NCI-H146 treated with DMSO at 0.1 percent for 48 hours (cell line): ENCODE measurements around the gene NET1.
"Not testable (repeated sequence)": the region's sequence is repeated elsewhere in the genome, so short reads cannot be mapped to it uniquely, and the experiment has no call there.

ENCODE experiments used
- DNase-seq: peaks from one replicate; lab custom pipeline; 2025; ENCODE audit not compliant: unreplicated experiment; lab: John Stamatoyannopoulos, UW

Gene NET1

GRCh38 chr10:5399332-5399731, 13.0 kb upstream of the NET1 start:
- DNase-seq: no peak

GRCh38 chr10:5400468-5401240, 11.7 kb upstream of the NET1 start:
- peak; percentile 38 for DNase-seq

GRCh38 chr10:5402798-5403197, 9.6 kb upstream of the NET1 start:
- no peak for DNase-seq

DNA sequence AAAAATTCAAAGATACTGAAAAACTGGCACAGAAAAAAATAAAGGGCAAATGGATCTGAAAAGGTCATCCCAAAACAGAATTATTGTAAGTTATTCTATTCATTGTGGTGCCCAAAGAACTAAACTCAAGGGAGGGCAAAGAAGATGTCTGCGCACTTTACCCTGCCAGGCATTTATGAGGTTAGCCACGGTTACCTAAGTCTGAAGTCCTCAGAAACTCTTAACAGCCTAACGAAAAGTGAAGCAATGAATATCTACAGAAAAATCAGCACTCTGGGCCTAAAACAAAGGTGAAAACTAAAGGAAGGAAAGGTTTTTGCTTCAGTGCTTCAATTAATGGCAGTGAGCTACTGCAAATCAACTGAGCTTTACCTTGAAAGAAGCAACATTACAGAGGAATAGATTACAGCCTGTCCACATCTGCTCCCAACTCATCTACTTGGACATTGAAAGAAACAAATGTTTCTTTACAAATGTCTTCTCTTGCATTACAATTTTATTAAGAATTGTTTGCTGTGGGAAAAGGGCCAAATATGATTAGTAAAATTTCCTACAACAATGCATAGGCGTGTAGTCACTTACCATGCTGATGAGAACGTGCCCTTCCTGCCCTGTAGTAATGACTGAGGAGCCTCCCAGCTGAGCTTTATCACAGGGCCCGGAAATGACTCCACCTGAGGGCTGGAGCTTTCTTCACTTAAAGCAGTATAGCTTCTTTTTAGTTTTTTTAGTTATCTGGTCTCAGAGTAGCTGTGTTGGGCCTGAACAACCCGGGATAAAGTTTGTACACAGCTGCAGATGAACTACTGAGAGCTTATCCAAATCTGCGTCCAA, 7.9 kb upstream of the NET1 start, which contains the start of gene TUBAL3:
Gene TUBAL3 (minus strand): TSS at position 621 of the 834 bp plus-strand sequence. CDS start 36 bp downstream, at position 585.
- DNase-seq: no peak

- no peak for DNase-seq
These were observed 5.4 kb upstream of the NET1 start for GRCh38 chr10:5406918-5407317.

- not testable (repeated sequence) for DNase-seq
These were observed 1.6 kb upstream of the NET1 start for GRCh38 chr10:5410787-5411186.

DNA sequence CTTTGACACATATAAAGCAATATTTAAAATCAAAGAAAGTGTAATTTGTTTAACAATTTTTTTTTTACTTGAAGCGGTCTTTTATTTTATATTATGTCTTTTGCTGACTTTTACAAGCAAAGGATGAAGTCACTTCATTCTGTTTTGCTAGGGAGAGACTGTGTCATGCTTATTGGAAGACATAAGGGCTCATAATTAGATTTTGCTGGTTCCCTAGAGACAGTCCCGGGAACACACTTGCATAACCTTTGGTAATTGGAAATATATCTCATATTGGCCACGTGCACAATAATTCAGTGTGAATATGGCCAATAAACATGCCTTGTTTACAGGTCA, 448 bp upstream of the NET1 start:
- DNase-seq: no peak

DNA sequence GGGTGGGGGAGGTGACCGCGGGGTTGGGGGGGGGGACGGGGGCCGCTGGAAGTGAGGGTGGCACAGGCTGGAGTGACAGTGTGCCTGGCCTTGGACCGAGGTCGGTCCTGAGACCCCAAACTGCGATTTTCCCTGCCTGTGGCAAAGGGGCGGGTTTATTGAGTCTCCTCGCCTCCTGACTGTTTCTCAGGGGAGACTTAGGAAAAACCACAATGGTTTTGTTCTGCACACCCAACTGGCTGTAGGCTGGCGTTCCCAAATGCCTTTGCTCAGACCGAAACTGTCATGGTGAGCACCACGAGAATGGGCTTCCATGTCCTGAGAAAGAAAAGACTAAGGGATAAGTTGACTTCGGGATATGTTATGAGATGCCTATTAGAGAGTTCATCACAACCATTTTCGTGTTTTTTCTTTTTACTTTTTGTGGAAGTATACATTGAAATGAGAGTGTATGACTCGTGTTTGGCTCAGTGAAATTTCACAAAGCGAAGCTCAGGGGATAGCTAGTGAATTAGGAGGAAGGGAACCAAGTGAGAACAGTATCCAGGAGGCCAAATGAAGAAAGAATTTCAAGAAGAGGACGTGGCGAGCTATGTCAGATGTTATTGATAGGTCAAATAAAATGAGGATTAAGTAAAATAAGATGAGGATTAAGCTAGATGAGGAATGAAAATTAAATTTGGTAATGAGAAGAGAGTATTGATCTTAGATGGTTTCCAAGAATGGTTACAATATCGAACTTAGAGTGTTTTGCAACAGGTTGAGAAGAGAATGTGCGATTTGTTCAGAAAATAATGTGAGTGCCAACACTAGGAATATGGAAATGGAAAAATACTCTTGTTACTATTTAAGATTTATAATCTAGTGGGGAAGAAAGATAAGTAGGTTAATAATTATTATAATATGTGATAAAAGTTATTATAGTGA, 918 bp downstream of the NET1 start:
- no peak for DNase-seq

- DNase-seq: no peak
These were observed 4.6 kb downstream of the NET1 start for GRCh38 chr10:5416981-5417380.

DNA sequence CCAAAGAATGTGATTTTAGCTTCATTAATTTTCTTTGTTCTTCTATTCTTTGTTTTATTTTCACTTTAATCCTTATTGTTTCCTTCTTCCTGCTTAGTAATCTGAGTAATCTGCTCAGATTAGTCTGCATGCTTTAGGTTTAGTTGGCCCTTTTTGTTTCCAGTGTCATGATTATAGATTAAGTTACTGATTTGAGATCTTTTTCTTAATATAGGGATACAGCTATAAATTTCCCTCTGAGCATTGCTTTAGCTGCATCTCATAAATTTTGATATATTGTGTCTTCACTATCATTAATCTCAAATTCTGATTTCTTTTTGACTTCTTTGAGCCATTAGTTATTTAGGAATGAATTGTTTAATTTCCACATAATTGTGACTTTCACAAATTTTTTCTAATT, 6.2 kb downstream of the NET1 start:
- no peak for DNase-seq

DNA sequence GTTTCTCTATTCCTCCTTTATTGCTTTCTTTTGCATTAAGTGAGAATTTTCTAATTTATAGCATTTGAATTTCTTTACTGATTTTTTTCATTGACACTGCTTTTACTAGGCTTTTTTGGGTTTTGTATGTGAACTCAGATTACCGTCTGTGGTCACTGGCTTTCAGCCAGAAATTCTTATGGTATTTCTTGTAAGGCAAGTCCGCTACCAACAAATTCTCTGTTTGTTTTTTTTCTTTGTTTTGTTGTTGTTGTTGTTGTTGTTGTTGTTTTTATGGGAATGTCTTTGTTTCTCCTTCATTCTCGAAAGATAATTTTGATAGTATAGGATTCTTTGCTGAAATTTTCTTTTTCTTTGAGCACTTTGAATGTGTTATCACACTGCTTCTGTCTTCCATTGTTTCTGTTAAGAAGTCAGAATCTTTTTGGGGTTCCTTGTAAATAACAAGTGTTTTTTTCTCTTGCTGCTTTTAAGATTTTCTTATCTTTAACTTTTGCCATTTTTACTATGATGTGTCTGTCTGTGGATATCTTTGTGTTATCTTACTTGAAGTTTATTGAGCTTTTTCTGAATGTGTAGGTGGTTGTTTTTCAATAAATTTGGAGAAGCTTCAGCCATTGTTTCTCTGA, 7.2 kb downstream of the NET1 start:
- DNase-seq: no peak

DNA sequence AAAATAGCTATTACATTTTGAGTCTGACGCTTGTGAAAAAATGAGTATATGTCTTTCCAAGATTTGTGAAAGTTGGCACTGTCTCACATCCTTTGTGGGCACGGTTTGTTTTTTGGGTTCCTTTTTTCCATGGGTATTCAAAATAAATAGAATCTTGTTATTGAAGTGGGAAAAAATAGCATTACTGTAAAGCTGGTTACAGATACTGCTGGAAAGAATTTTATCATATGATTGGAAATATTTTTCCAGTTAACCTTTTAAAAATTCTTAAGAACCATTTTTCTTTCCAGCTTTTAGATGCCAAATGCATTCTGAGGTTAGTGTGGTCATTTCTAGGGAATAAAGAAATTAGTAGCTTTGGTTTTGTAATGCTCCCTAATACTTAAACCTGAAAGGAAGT, 11.4 kb downstream of the NET1 start:
- DNase-seq: no peak

- DNase-seq: no peak
These were observed 12.4 kb downstream of the NET1 start for GRCh38 chr10:5424751-5425150.

GRCh38 chr10:5428133-5428532, 15.8 kb downstream of the NET1 start:
- DNase-seq: no peak

DNA sequence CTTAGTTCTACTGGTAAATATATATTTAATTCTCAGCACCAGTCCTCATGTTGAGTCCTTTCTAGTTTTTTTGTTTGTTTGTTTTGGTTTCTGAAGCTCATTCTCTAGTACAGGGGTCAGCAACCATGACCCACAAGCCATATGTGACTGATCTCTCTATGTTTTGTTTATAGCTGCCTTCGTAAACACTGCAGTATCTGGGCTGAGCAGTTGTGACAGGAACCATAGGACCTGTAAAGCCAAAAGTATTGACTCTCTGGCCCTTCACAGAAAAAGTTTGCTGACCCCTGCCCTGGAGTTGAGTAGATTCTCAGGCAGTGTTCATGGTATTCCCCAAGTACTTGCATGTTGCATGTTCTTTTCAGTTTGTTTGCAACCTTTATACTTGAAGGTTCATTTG, 20.8 kb downstream of the NET1 start:
- DNase-seq: no peak

DNA sequence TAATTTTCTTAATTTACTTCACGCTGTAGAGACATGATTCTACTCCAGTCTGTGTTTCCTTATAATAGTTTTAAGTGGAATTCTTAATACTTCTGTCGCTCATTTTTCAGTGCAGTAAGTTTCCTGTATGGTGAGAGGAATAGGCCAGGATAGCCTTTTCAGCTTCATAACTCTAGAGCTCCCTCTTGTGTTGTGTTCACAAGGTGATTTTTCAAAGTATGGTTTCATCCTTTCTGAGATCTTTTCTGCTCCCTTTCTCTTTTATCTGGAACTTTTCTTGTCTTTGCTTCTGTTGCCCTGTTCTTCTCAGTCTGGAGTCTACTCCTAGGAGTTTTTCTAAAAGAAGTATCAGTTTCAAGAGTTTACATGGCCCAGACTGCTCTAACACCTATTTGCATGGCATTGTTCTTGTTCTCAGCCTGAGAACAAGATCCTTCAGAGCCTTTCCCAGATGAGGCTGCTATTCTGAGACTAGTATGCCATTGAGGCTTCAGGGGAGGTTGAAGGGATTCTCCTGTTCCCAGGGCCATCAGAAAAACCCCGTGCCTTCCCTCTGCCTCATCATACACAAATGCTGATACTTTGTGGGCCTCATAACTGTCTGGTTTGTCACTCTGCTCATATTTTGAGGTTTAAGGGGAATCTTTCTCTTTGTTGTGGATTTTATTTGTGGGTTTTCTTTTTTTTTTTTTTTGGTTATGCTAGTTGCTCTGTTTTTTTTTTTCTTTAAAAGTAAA, 21.8 kb downstream of the NET1 start:
- peak; percentile 63 for DNase-seq

DNA sequence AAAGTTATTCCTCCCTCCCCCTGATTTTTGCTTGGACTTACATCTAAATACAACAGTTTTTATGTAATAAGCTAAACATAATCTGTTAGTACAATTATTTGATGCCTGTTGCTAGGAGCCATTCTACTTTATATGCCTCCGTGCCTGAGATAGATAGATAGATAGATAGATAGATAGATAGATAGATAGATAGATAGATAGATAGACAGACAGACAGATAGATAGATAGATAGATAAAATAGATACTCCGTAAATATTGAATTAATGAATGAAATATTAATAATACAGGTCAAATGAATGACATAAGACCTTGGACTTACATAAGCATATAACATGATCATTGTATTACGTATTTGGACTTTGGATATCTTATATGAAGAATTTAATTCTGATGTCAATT, 23.0 kb downstream of the NET1 start:
- no peak for DNase-seq

- DNase-seq: no peak
These were observed 27.8 kb downstream of the NET1 start for GRCh38 chr10:5440206-5440605.

- no peak for DNase-seq
These were observed 28.7 kb downstream of the NET1 start for GRCh38 chr10:5441106-5441505.
